HAP-1 (cell line): ENCODE data around the gene MCF2L.
A peak's percentile ranks its signal among the peaks of the same experiment; 100 is the strongest.
"Not testable (repeated sequence)": the region's sequence is repeated elsewhere in the genome, so short reads cannot be mapped to it uniquely, and the experiment has no call there.

ENCODE experiments used
- DNase-seq, 2 experiments: peaks; one replicate each; pipeline ENCODE4 v3.0.0-alpha.2; 2016 to 2020; ENCODE audit warnings: low spot score in 2 of 2
- H3K27me3 ChIP-seq: fragments of 250-450 bp; sonication (Bioruptor Pico); 2 replicates; pipeline ENCODE4 v1.5.1; 2020; ENCODE audit warnings: low read depth, mild to moderate bottlenecking, moderate library complexity
- H3K36me3 ChIP-seq: fragments of 250-450 bp; sonication (Bioruptor Pico); replicated peaks from 2 replicates; pipeline ENCODE4 v1.5.1; 2020; ENCODE audit warnings: mild to moderate bottlenecking
- H3K4me1 ChIP-seq: fragments of 250-450 bp; sonication (Bioruptor Pico); 2 replicates; pipeline ENCODE4 v1.5.1; 2020; ENCODE audit warnings: mild to moderate bottlenecking
- H3K4me3 ChIP-seq: fragments of 250-450 bp; sonication (Bioruptor Pico); 2 replicates; pipeline ENCODE4 v1.5.1; 2020; ENCODE audit warnings: mild to moderate bottlenecking, moderate library complexity
- H3K9me3 ChIP-seq: fragments of 250-450 bp; sonication (Bioruptor Pico); 2 replicates; pipeline ENCODE4 v1.5.1; 2020; ENCODE audit warnings: mild to moderate bottlenecking, moderate library complexity
- in situ Hi-C: fragments of 300-500 bp; cut with MboI; formaldehyde crosslinking; loops from 3 replicates; pipeline ENCODE4 v1.14.3; 2020; ENCODE audit warnings: low sequenced_read_pairs, inconsistent platforms, mixed read lengths

The MCF2L gene

DNA sequence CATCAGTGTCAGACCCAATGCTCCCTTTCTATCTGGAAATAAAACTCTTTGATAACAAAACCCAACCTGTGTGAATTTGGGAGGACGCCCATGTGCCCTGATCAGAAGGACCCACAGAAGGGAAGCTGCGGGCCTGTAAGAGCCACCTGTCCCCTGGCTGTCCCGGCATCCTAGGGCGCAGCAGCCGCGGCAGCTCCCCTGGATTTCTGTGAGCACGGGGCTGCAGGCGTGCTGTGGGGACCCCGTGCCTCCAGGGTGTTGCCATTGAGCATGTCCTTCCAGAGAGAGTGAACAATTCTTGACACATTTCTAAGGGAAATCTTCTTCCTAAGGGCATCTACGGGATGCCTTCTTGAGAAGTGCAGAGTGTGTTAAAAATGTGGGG lies 60.0 kb downstream of the MCF2L start:
- no peak for DNase-seq
- H3K27me3 ChIP-seq: peaks cover 20% of the 10 kb centered on the region
- in situ Hi-C loops: no loop called here
- H3K9me3 ChIP-seq: no peaks in the 10 kb centered on the region
- no peaks in the 10 kb centered on the region for H3K36me3 ChIP-seq
- no peak overlapping the region for H3K4me3 ChIP-seq
- no peaks in the 10 kb centered on the region for H3K4me1 ChIP-seq

DNA sequence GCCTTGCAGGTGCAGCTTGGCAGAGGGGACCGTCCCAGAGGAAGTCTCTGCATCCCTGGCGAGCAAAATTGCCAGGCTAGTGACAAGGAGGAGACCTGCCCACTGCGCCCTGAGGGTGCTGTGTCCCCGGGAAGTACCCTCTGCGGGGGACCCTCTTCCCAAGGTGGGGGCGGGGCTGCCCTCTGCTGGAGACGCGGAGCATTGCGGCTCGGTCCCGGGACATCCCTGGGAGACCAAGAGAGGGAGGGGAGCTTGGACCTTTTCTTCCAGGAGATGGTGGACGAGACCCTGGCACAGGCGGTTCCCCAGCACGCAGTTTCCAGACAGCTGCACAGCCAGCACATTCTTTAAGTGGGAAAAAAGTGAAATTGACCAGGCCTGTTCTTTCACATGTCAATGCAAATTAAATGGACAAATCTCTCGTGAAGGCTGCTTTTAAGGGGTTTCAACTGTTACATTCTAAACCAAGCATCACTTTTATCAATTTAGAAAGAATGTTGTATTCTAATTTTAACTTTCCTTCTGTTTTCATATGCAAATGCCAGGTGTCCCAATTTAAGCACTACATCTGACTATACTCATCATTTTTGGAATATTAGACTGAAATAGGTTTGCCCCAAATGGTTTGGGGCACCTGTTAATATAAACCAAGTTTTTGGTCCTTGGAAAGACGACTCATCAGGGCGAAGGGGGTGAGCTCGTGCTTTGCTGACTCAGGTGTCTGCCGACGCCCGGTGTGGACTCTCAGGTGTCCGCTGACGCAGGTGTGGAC lies 60.7 kb downstream of the MCF2L start:
- Histone ChIP-seq H3K27me3 (peaks cover 14% of the 10 kb centered on the region), H3K9me3 (no peaks in the 10 kb centered on the region), H3K36me3 (no peaks in the 10 kb centered on the region), H3K4me1 (no peaks in the 10 kb centered on the region), H3K4me3 (no peak overlapping the region)
- in situ Hi-C loops: no loop called here
- peak; percentile 21 to 83 for DNase-seq

DNA sequence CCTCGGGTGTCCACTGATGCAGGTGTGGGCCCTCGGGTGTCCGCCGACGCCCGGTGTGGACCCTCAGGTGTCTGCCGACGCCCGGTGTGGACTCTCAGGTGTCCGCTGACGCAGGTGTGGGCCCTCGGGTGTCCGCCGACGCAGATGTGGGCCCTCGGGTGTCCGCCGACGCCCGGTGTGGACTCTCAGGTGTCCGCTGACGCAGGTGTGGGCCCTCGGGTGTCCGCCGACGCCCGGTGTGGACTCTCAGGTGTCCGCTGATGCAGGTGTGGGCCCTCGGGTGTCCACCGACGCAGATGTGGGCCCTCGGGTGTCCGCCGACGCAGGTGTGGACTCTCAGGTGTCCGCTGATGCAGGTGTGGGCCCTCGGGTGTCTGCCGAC lies 61.2 kb downstream of the MCF2L start:
- H3K9me3 ChIP-seq, H3K36me3 ChIP-seq, H3K4me3 ChIP-seq, in situ Hi-C loops, DNase-seq, H3K4me1 ChIP-seq: not testable (repeated sequence)
- H3K27me3 ChIP-seq: peaks cover 14% of the 10 kb centered on the region

- Histone ChIP-seq H3K4me3 (no peak overlapping the region), H3K36me3 (no peaks in the 10 kb centered on the region), H3K4me1 (no peaks in the 10 kb centered on the region), H3K27me3 (peaks cover 10% of the 10 kb centered on the region), H3K9me3 (no peaks in the 10 kb centered on the region)
- no peak for DNase-seq
- in situ Hi-C loops: no loop called here
Measured at GRCh38 chr13:113031465-113031864, 62.5 kb downstream of the MCF2L start.

- Histone ChIP-seq H3K9me3 (no peaks in the 10 kb centered on the region), H3K4me1 (no peaks in the 10 kb centered on the region), H3K36me3 (no peaks in the 10 kb centered on the region), H3K4me3 (no peak overlapping the region), H3K27me3 (peaks cover 2% of the 10 kb centered on the region)
- in situ Hi-C loops: no loop called here
- no peak for DNase-seq
Measured at GRCh38 chr13:113032291-113032690, 63.3 kb downstream of the MCF2L start.

DNA sequence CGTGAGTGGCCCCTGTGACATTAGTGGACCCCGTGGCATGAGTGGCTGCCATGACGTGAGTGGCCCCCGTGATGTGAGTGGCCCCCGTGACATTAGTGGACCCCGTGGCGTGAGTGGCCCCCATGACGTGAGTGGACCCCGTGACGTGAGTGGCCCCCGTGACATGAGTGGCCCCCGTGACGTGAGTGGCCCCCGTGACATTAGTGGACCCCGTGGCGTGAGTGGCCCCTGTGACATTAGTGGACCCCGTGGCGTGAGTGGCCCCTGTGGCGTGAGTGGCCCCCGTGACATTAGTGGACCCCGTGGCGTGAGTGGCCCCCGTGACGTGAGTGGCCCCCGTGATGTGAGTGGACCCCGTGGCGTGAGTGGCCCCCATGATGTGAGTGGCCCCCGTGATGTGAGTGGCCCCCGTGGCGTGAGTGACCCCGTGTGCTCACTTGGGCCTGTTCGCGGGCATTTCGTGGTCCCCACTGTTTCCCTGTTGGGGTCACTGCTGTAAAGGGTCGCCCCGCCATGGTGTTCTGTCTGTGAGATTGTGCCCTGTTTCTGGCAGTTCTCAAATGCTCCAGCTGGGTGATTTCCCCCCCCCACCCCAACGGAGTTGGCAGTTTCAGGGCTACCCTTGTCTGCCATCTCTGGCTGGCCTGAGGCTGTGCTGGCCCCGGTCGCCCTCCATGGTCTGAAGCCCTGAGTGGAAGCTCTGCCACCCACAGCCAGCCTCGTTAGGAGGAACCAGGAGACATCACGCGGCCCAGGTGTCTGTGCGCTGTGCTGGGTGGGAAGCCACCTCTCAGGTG lies 64.2 kb downstream of the MCF2L start:
- DNase-seq: peak in 1 of 2 experiments; percentile 33
- no peaks in the 10 kb centered on the region for H3K4me1 ChIP-seq
- no peak overlapping the region for H3K4me3 ChIP-seq
- H3K36me3 ChIP-seq: no peaks in the 10 kb centered on the region
- no peaks in the 10 kb centered on the region for H3K9me3 ChIP-seq
- in situ Hi-C loops: no loop called here
- H3K27me3 ChIP-seq: no peaks in the 10 kb centered on the region

DNA sequence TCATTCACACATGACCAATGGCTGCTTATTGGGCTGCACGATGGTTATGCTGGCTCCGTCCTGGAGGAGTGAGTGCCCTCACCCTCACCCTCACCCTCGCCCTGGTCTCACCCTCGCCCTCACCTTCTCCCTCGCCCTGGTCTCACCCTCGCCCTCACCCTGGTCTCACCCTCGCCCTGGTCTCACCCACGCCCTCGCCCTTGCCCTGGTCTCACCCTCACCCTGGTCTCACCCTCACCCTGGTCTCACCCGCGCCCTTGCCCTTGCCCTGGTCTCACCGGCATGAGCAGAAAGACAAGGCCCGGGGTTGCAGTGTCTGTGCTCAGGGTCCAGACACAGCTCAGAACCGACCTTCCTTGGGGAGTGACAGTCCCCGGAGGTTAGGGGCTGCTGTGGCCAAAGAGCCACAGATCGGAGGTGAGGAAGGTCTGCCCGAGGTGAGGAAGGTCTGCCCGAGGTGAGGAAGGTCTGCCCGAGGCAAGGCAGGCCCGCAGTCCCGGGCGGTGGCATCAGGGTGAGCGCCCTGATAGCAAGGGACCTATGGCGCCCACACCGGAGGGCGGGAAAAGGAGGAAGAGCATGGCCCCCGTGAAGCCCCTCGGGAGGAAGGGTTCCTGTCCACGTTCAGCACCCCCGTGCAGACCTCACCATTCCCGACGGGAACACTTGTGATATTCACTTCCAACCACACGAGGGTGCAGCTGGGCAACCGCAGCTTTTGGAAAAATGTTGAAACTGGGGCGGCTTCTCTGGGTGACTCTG lies 65.6 kb downstream of the MCF2L start:
- Histone ChIP-seq H3K4me3 (no peak overlapping the region), H3K27me3 (no peaks in the 10 kb centered on the region), H3K9me3 (no peaks in the 10 kb centered on the region), H3K36me3 (no peaks in the 10 kb centered on the region), H3K4me1 (no peaks in the 10 kb centered on the region)
- peak; percentile 44 to 70 for DNase-seq
- in situ Hi-C loops: no loop called here

DNA sequence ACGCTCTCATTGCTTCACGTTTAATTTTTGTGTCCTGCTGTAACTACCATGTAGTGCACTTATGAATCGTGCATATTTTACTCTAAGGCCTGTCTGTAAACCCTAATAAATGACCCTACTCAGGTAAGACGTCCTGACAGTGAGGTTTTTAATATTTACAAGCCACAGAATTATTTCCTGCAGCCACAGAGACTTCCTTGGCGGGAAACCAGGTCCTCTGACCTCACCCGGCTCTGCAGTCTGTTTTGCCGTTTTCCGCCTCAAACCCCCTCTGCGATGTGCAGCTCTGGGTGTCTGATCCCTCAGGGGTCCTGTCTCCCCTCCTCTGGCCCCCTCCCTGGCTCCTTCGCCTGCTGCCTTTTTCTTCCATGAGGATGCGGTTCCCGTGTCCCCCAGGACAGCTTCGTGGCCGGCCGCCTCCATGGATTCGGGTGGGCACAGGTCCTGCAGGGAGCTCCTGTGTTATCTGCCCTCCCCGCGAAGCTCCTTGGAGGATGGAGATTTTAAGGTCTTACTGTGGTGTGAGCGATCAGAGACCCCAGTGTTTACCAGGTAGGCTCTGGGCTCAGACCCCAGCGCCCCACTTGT lies 66.3 kb downstream of the MCF2L start:
- H3K36me3 ChIP-seq: no peaks in the 10 kb centered on the region
- no peaks in the 10 kb centered on the region for H3K27me3 ChIP-seq
- DNase-seq: no peak
- no peak overlapping the region for H3K4me3 ChIP-seq
- H3K9me3 ChIP-seq: no peaks in the 10 kb centered on the region
- no peaks in the 10 kb centered on the region for H3K4me1 ChIP-seq
- in situ Hi-C loops: no loop called here

DNA sequence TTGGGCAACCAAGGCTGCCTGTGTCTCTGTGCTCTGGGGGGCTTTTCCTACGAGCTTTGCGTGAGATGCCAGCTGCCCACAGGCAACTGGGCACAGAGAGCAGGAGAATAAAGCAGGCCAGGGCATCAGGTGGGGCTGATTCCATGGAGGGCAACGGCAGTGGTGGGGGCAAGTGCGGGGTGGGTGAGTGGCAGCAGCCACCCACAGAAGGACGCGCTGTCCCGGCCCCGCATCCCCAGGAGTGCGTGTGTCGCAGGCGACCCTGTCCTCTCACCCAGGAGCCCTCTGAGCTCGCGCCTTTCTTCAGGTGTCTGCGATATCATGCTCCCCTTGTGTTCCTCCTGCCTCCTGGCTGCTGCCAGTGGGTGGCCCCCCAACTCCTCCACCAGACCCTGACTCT lies 67.4 kb downstream of the MCF2L start:
- in situ Hi-C loops: no loop called here
- H3K4me3 ChIP-seq: no peak overlapping the region
- H3K9me3 ChIP-seq: no peaks in the 10 kb centered on the region
- H3K27me3 ChIP-seq: no peaks in the 10 kb centered on the region
- H3K36me3 ChIP-seq: no peaks in the 10 kb centered on the region
- no peak for DNase-seq
- H3K4me1 ChIP-seq: no peaks in the 10 kb centered on the region

- Histone ChIP-seq H3K9me3 (no peaks in the 10 kb centered on the region), H3K4me3 (no peak overlapping the region), H3K27me3 (no peaks in the 10 kb centered on the region), H3K4me1 (no peaks in the 10 kb centered on the region), H3K36me3 (no peaks in the 10 kb centered on the region)
- no peak for DNase-seq
- in situ Hi-C loops: no loop called here
Measured at GRCh38 chr13:113040031-113040430, 71.0 kb downstream of the MCF2L start.

- in situ Hi-C loops: no loop called here
Measured at GRCh38 chr13:113040597-113041292, 71.7 kb downstream of the MCF2L start.

DNA sequence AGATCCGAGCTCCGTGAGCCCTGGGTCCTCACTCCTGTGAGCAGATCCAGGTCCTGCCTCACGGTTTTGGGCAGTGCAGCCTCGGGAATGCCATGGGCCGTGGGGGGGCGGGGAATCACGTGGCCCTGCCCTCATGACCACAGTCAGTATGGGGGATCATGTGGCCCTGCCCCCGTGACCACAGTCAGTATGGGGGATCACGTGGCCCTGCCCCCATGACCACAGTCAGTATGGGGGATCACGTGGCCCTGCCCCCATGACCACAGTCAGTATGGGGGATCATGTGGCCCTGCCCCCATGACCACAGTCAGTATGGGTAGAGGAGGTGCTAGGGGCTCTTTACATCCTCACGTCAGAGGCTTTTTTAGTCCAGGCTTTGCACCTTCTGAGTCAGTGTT lies 72.3 kb downstream of the MCF2L start:
- no peak for DNase-seq
- H3K27me3 ChIP-seq: no peaks in the 10 kb centered on the region
- no peak overlapping the region for H3K4me3 ChIP-seq
- no peaks in the 10 kb centered on the region for H3K36me3 ChIP-seq
- no peaks in the 10 kb centered on the region for H3K9me3 ChIP-seq
- in situ Hi-C loops: no loop called here
- no peaks in the 10 kb centered on the region for H3K4me1 ChIP-seq

More at GRCh38 chr13:113040597-113041292, 71.7 kb downstream of the MCF2L start:
- Histone ChIP-seq H3K4me3 (no peak overlapping the region), H3K27me3 (no peaks in the 10 kb centered on the region), H3K9me3 (no peaks in the 10 kb centered on the region), H3K4me1 (no peaks in the 10 kb centered on the region), H3K36me3 (no peaks in the 10 kb centered on the region)
- DNase-seq: no peak

DNA sequence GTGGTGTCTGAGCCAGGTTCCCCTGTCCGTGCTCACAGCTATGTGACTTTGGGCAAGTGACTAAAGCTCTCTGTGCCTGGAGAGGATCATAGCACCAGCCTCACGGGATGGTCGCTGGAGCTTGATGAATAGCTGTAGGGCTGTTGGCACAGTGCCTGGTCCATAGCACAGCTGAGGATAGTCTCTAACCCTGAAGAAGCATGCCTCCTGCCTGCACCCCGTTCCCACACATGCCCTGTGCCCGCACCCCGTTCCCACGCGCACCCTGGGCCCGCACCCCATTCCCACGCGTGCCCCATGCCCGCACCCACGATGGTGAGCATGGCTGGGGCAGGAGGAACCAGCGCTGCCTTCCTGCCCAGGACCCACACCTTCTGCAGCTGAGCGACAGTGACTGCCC lies 72.9 kb downstream of the MCF2L start:
- in situ Hi-C loops: no loop called here
- no peaks in the 10 kb centered on the region for H3K4me1 ChIP-seq
- no peak for DNase-seq
- no peaks in the 10 kb centered on the region for H3K9me3 ChIP-seq
- H3K27me3 ChIP-seq: no peaks in the 10 kb centered on the region
- H3K4me3 ChIP-seq: no peak overlapping the region
- H3K36me3 ChIP-seq: no peaks in the 10 kb centered on the region
